GM18508 (cell line): ENCODE measurements around the gene NFATC1.

ENCODE experiments used
- ATAC-seq: cut with Tn5 transposase; IDR thresholded peaks from one replicate; pipeline ENCODE4 v1.9.1; 2021; ENCODE audit warnings: moderate number of reproducible peaks; ENCODE audit not compliant: insufficient read depth, unreplicated experiment

Gene NFATC1

GRCh38 chr18:79542876-79543750 is 147.4 kb downstream of the NFATC1 start:
- ATAC-seq = no peak

GRCh38 chr18:79543861-79544385 is 148.2 kb downstream of the NFATC1 start:
- ATAC-seq = no peak

GRCh38 chr18:79544386-79544963 is 148.7 kb downstream of the NFATC1 start:
- no peak for ATAC-seq

- no peak for ATAC-seq
These were observed 149.5 kb downstream of the NFATC1 start for GRCh38 chr18:79545255-79545654.

GRCh38 chr18:79545736-79546171 is 150.0 kb downstream of the NFATC1 start:
- no peak for ATAC-seq

GRCh38 chr18:79546781-79547272 is 151.1 kb downstream of the NFATC1 start:
- no peak for ATAC-seq

GRCh38 chr18:79547413-79548076 is 151.8 kb downstream of the NFATC1 start:
- ATAC-seq = no peak

- no peak for ATAC-seq
These were observed 152.3 kb downstream of the NFATC1 start for GRCh38 chr18:79548077-79548450.

GRCh38 chr18:79548621-79548985 is 152.9 kb downstream of the NFATC1 start:
- no peak for ATAC-seq

- ATAC-seq = no peak
These were observed 153.4 kb downstream of the NFATC1 start for GRCh38 chr18:79548986-79549637.

- no peak for ATAC-seq
These were observed 153.9 kb downstream of the NFATC1 start for GRCh38 chr18:79549638-79550000.

GRCh38 chr18:79552140-79552631 is 156.5 kb downstream of the NFATC1 start:
- no peak for ATAC-seq

GRCh38 chr18:79552696-79553095 is 157.0 kb downstream of the NFATC1 start:
- ATAC-seq = no peak

- no peak for ATAC-seq
These were observed 157.4 kb downstream of the NFATC1 start for GRCh38 chr18:79553154-79553553.

- ATAC-seq = no peak
These were observed 158.0 kb downstream of the NFATC1 start for GRCh38 chr18:79553696-79554095.

GRCh38 chr18:79554321-79554720 is 158.6 kb downstream of the NFATC1 start:
- ATAC-seq = no peak

GRCh38 chr18:79554945-79555645 is 159.4 kb downstream of the NFATC1 start:
- no peak for ATAC-seq

GRCh38 chr18:79555885-79556284 is 160.2 kb downstream of the NFATC1 start:
- ATAC-seq = no peak

GRCh38 chr18:79556829-79557585 is 161.3 kb downstream of the NFATC1 start:
- no peak for ATAC-seq
